Epithelial cell of proximal tubule (primary cell): Measurements from ENCODE around the gene METTL24. TPM values are rescaled to one million over a fixed set of nuclear protein-coding genes. Genes with fewer than 3 reads are reported as not detected.
"Not testable (repeated sequence)": the region's sequence is repeated elsewhere in the genome, so short reads cannot be mapped to it uniquely, and the experiment has no call there.

Experiments used
- DNase-seq: peaks from one replicate; pipeline ENCODE4 v3.0.0-alpha.2; 2011; ENCODE audit warnings: low read depth
- H3K4me3 ChIP-seq: 2 replicates; pipeline ENCODE4 v1.5.1; 2011; ENCODE audit warnings: low read depth, mild to moderate bottlenecking, low read length
- CTCF ChIP-seq: conservative IDR thresholded peaks from 2 replicates; pipeline ENCODE4 v1.5.1; 2012; ENCODE audit warnings: low read depth, mild to moderate bottlenecking, low read length
- total RNA-seq: library from RNA; depleted of rRNA; stranded (reverse); fragments of >200 nt; gene quantifications from 2 replicates; pipeline ENCODE4 v1.2.3, GENCODE V29; 2015

The METTL24 gene
- total RNA-seq, 1 donor from 2014 or later, result 0.69 TPM

- DNase-seq, result no peak
- no peak overlapping the region for H3K4me3 ChIP-seq
- no peak for TF ChIP-seq CTCF
These were observed 39.2 kb downstream of the METTL24 start for GRCh38 chr6:110318971-110319370.

DNA sequence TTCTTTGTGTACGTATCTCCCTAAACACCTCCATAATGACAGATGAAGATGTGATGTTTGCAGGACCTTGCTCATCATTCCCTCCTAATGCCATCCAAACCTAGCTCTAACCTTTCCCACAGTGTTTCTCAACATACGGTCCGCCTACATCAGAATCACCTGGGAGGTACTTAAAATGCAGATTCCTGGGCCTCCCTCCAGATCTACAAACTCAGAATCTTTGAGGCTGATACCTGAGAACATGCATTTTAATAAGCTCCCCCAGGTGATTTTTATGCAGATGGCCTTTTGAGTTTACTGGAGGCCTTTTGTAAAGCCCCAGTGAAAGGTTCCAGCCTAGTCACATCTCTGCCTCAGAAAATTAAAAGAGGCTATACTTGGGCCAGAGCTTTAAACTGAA lies 40.5 kb downstream of the METTL24 start:
- H3K4me3 ChIP-seq, result no peak overlapping the region
- no peak for DNase-seq
- TF ChIP-seq CTCF, result no peak

GRCh38 chr6:110317189-110317588 lies 41.0 kb downstream of the METTL24 start:
- H3K4me3 ChIP-seq, result no peak overlapping the region
- no peak for TF ChIP-seq CTCF
- DNase-seq, result no peak

DNA sequence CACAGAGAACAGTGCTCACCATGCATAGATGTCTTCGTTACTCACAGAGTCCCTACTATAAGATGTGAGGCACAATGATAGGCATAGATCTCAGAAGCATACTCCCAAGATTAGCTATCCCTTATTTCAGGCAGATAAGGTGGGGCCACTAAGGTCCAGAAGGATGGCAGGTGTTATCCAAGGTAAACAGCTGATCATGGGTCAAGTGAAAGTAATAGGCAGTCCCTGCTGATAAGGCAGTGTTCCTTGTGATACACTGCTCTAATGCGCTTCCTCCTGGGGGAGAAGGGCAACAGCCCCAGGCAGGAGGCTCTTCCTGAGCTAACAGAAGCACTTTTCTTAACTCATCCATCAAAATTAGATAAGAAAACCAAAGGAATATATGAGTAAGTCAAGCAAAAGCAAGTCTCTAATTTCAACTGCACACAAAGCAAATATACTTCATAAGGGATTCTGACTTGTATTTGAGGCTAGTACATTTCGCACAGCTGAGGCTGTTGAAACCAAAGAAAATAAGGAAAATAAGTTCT lies 42.2 kb downstream of the METTL24 start:
- no peak for TF ChIP-seq CTCF
- no peak for DNase-seq
- no peak overlapping the region for H3K4me3 ChIP-seq

DNA sequence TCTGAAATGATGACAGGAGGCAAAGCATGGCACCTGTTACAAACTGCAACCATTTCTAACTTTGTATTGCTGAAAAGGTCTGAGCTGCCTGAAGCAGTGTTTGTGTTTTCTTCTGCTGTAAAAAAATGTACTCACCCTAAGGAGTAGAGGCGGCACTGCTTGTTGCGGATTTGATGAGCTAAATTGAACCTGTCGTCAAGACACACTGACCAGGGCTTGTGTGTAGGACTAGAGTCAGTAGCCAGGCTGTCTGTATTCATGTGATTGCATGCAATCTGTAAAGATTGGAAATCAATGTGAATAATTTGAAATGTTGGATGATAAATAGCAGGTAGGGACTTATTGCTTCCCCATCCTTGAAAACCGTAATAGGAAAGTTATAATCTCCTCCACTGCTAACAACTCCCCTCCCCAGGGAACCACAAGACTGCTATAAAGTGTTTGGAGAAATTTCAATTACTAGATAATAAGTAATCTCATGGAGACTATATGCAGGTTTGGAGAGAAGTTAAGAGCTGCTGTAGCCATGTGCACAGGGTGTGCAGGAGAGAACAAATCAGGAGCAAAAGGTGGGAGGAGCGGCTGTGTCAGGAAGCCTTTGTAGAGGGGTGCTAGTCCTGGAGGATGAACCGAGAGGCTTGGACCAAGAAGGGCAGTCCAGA lies 42.8 kb downstream of the METTL24 start:
- no peak for DNase-seq
- no peak for TF ChIP-seq CTCF
- no peak overlapping the region for H3K4me3 ChIP-seq

DNA sequence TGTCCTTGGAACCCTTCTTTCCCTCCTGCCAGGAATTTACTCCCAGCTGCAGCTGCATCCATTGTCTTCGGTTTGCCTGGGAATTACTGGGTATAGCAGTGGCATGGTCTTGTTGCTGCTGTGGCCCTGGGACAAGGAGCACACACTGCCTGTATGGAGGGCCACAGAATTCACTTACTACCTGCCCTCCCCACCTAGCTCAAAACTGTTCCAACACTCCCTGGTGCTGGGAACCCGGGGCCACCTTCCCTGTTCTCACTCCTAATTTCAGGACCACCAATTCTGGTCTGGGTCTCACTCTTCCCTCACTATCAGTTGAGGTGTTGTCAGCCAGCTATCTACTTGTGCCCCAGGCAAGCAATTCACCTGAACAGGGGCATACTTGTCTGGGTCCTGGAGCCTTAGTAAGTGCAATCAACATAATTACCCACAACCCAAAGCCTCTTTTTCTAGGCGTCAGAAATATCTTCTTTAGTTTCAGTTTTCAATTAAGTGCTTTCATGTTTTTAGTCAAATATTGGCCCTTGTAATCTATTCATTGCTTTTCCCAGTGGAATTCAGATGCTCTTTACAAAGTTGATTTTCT lies 47.2 kb downstream of the METTL24 start:
- no peak for DNase-seq
- no peak for TF ChIP-seq CTCF
- no peak overlapping the region for H3K4me3 ChIP-seq

- H3K4me3 ChIP-seq, DNase-seq: not testable (repeated sequence)
These were observed 48.7 kb downstream of the METTL24 start for GRCh38 chr6:110309432-110309831.
